K562 (cell line): ENCODE data around the gene MND1. TPM values are rescaled to one million over a fixed set of nuclear protein-coding genes. Genes with fewer than 3 reads are reported as not detected.
A peak's percentile ranks its signal among the peaks of the same experiment; 100 is the strongest.

ENCODE experiments used
- ATAC-seq: fragments of 200-7000 bp; cut with Tn5 transposase; 3 replicates; pipeline ENCODE4 v1.9.1; 2020; ENCODE audit warnings: moderate library complexity
- BruUV-seq: library from RNA; stranded (reverse); fragments of 400-500 nt; replicated peaks from 2 replicates; lab custom pipeline; 2021; lab: Mats Ljungman, UMichigan
- CTCF ChIA-PET: fragments of 300-600 bp; formaldehyde crosslinking; extraction: SDS; loops from one replicate; lab custom pipeline; 2021; ENCODE audit warnings: low intra/inter-chr PET ratio; lab: Yijun Ruan, JAX
- POLR2A ChIA-PET: fragments of 300-600, 350-650 bp; sonication (Branson Sonifier 250); formaldehyde crosslinking; extraction: SDS; loops from one replicate; lab custom pipeline; 2021; ENCODE audit warnings: antibody characterized with exemption, inconsistent platforms; lab: Yijun Ruan, JAX
- DNase-seq, 4 experiments: peaks; one replicate each; pipeline versions ENCODE4 v3.0.0 to v3.0.0-alpha.2; 2011 to 2018; ENCODE audit warnings: low spot score in 3 of 4, mixed read lengths in 3 of 4; ENCODE audit errors: extremely low read depth in 1 of 4
- FAIRE-seq: peaks from 2 replicates; lab custom pipeline; 2011; peaks lifted over from hg19 to GRCh38; lab: Jason Lieb, UNC
- H2AFZ ChIP-seq: 2 replicates; pipeline ENCODE4 v1.6.0; 2011; ENCODE audit warnings: low read depth, low read length, control low read depth, inconsistent platforms
- H3K27ac ChIP-seq: fragments of 200-600 bp; 3 replicates; pipeline ENCODE4 v1.8.0; 2011; ENCODE audit warnings: low read depth, mild to moderate bottlenecking, control low read depth, inconsistent platforms, low read length, moderate library complexity, mixed read lengths; ENCODE audit errors: extremely low read depth
- H3K27me3 ChIP-seq, 2 experiments: fragments of 300-600 bp in 1 of 2; 2 replicates in 1 of 2; 3 replicates in 1 of 2; pipeline versions ENCODE4 v1.6.0 to v1.8.0; 2011; ENCODE audit warnings: inconsistent platforms in 2 of 2, low read length in 2 of 2, mild to moderate bottlenecking in 1 of 2, mixed read lengths in 1 of 2, moderate library complexity in 1 of 2; ENCODE audit not compliant: control insufficient read depth in 2 of 2, insufficient read depth in 2 of 2
- H3K36me3 ChIP-seq: fragments of 300-600 bp; 3 replicates; pipeline ENCODE4 v1.8.0; 2011; ENCODE audit warnings: mild to moderate bottlenecking, low read length, inconsistent platforms; ENCODE audit not compliant: control insufficient read depth, insufficient read depth
- H3K4me1 ChIP-seq, 2 experiments: fragments of 200-600 bp in 1 of 2; replicated peaks in 1 of 2; 2 replicates in 1 of 2; 3 replicates in 1 of 2; pipeline versions ENCODE4 v1.5.1 to v1.8.0; 2011; ENCODE audit warnings: inconsistent platforms in 2 of 2, low read length in 2 of 2, mild to moderate bottlenecking in 1 of 2, mixed read lengths in 1 of 2, moderate library complexity in 1 of 2; ENCODE audit not compliant: control insufficient read depth in 2 of 2, insufficient read depth in 2 of 2
- H3K4me2 ChIP-seq: 2 replicates; pipeline ENCODE4 v1.6.1; 2011; ENCODE audit warnings: low read length, control low read depth, inconsistent platforms, mixed read lengths; ENCODE audit not compliant: insufficient read depth
- H3K4me3 ChIP-seq: fragments of 200-600 bp; sonication (generic), shearing (Covaris generic); 2 replicates; pipeline ENCODE4 v1.5.1; 2016; ENCODE audit warnings: control low read depth, inconsistent platforms
- H3K79me2 ChIP-seq: fragments of 200-600 bp; 3 replicates; pipeline ENCODE4 v1.8.0; 2011; ENCODE audit warnings: low read length, inconsistent platforms; ENCODE audit not compliant: control insufficient read depth, insufficient read depth
- H3K9ac ChIP-seq, 2 experiments: 2 replicates each; pipeline versions ENCODE4 v1.6.0 to v1.6.1; 2011; ENCODE audit warnings: low read depth in 2 of 2, low read length in 2 of 2, control low read depth in 1 of 2, inconsistent platforms in 1 of 2, mild to moderate bottlenecking in 1 of 2, mixed read lengths in 1 of 2; ENCODE audit not compliant: insufficient read depth in 1 of 2
- H3K9me1 ChIP-seq: one replicate; pipeline ENCODE4 v1.6.0; 2011; ENCODE audit warnings: inconsistent platforms, mild to moderate bottlenecking, low read length, moderate library complexity; ENCODE audit not compliant: control insufficient read depth, insufficient read depth
- H3K9me3 ChIP-seq: replicated peaks from 2 replicates; pipeline ENCODE4 v1.5.1; 2011; ENCODE audit warnings: low read depth, low read length, inconsistent platforms; ENCODE audit not compliant: control insufficient read depth, insufficient read depth
- H4K20me1 ChIP-seq: replicated peaks from 2 replicates; pipeline ENCODE4 v1.6.1; 2011; ENCODE audit warnings: low read length, inconsistent platforms, mixed read lengths; ENCODE audit not compliant: control insufficient read depth, insufficient read depth
- FOXA3 ChIP-seq, 2 experiments: fragments of 450-650 bp in 1 of 2; sonication (generic) in 1 of 2; formaldehyde crosslinking; IDR thresholded peaks in 1 of 2; conservative IDR thresholded peaks in 1 of 2; 2 replicates each; pipeline versions ENCODE4 v1.4.0 to v1.8.0; 2020 to 2022; ENCODE audit warnings: mild to moderate bottlenecking in 2 of 2, missing genetic modification reagents in 1 of 2
- RBM22 ChIP-seq: fragments of 200-400 bp; formaldehyde crosslinking; IDR thresholded peaks from 2 replicates; pipeline ENCODE4 v1.6.1; 2018; ENCODE audit warnings: low read length, low read depth; ENCODE audit not compliant: poor library complexity, severe bottlenecking
- TRIM28 ChIP-seq: fragments of 450-650 bp; IDR thresholded peaks from 2 replicates; pipeline ENCODE4 v1.6.1; 2017
- XRCC5 ChIP-seq: fragments of 200-400 bp; formaldehyde crosslinking; IDR thresholded peaks from 2 replicates; pipeline ENCODE4 v1.6.1; 2017; ENCODE audit warnings: low read depth, mild to moderate bottlenecking, low read length
- ZNF134 ChIP-seq: fragments of 250-450 bp; sonication (Bioruptor Pico); conservative IDR thresholded peaks from 2 replicates; pipeline ENCODE4 v1.4.0; 2020
- ZNF3 ChIP-seq: fragments of 250-450 bp; sonication (Bioruptor Pico); IDR thresholded peaks from 2 replicates; pipeline ENCODE4 v1.5.0; 2021; ENCODE audit warnings: mild to moderate bottlenecking, moderate library complexity
- ZNF586 ChIP-seq: fragments of 450-650 bp; formaldehyde crosslinking; conservative IDR thresholded peaks from 2 replicates; pipeline ENCODE4 v1.4.0; 2020; ENCODE audit warnings: mild to moderate bottlenecking, moderate library complexity
- WGBS: fragments of 100-300 bp; shearing (Covaris generic); methylation state at CpG from one replicate; pipeline ENCODE4 v1.1.6; 2016; ENCODE audit warnings: low coverage, mixed read lengths; ENCODE audit not compliant: insufficient coverage; ENCODE audit errors: missing lambda C conversion rate; 5-methylcytosine and 5-hydroxymethylcytosine counted together
- in situ Hi-C: fragments of 300-500 bp; cut with MboI; formaldehyde crosslinking; loops from 4 replicates; pipeline ENCODE4 v1.15.0; 2018; ENCODE audit warnings: inconsistent platforms, mixed read lengths
- intact Hi-C: fragments of 100-400 bp; cut with micrococcal nuclease; formaldehyde crosslinking; loops from 2 replicates; pipeline ENCODE4 v1.14.2; 2022
- polyA plus RNA-seq, 8 experiments: library from polyadenylated mRNA; depleted of rRNA in 4 of 8; stranded (reverse) in 5 of 8; unstranded in 3 of 8; fragments of >200 nt; fragmentation: Nextera tagmentation in 2 of 8; fragmentation: Illumina TruSeq in 1 of 8; extraction: Ambion mirVana in 2 of 8; extraction: Trizol in 1 of 8; gene quantifications; 2 replicates each; pipeline versions ENCODE4 v1.2.1 to v1.2.3, GENCODE V29; 2011 to 2014; ENCODE audit warnings: inconsistent platforms in 1 of 8, missing spikeins in 1 of 8
- total RNA-seq, 7 experiments: library from RNA; depleted of rRNA in 6 of 7; stranded (reverse); fragments of >200 nt in 6 of 7; fragmentation: Illumina TruSeq in 2 of 7; extraction: Trizol in 2 of 7; gene quantifications; 2 replicates each; pipeline versions ENCODE4 v1.2.1 to v1.2.3, GENCODE V29; 2011 to 2021; ENCODE audit warnings: low replicate concordance in 1 of 7

The MND1 gene
- total and polyA plus RNA-seq, 9 of the 15 experiments (the other 6 are each of a cell fraction or from before 2014, with no cell fraction given): 35.3 to 94.1 (median 59.9) TPM

GRCh38 chr4:153421941-153422340 lies 77.5 kb downstream of the MND1 start:
- Histone ChIP-seq H3K27me3 (no peaks in the 10 kb centered on the region), H4K20me1 (no peaks in the 10 kb centered on the region), H3K9me3 (no peaks in the 10 kb centered on the region), H3K36me3 (no peaks in the 10 kb centered on the region), H3K79me2 (no peaks in the 10 kb centered on the region), H2AFZ (no peak overlapping the region), H3K27ac (no peak overlapping the region), H3K9ac (no peak overlapping the region), H3K4me2 (no peak overlapping the region), H3K4me1 (no peaks in the 10 kb centered on the region; a peak in 1 of 5 replicates), H3K9me1 (no peaks in the 10 kb centered on the region), H3K4me3 (no peak overlapping the region)
- in situ Hi-C loops: no loop called here
- BruUV-seq: no TSS peak
- WGBS: 72% methylated on average over 3 of the region's 3 CpGs
- ChIA-PET POLR2A (no interaction called here), CTCF (no interaction called here)
- DNase-seq (no peak), FAIRE-seq (peak; percentile 59), ATAC-seq (no peak)
- intact Hi-C loops: no loop called here
- no peak for TF ChIP-seq RBM22
- TF ChIP-seq ZNF586 (CRISPR knock-in tag): no peak
- no peak for TF ChIP-seq XRCC5
- TF ChIP-seq TRIM28: no peak
- TF ChIP-seq ZNF3 (CRISPR knock-in tag): no peak
- no peak for TF ChIP-seq ZNF134 (CRISPR knock-in tag)
- TF ChIP-seq FOXA3 (CRISPR knock-in tag; conservative IDR thresholded peaks at IDR 0.05 in 1 of 2, IDR thresholded peaks at IDR 0.05 in 1 of 2): no peak
- TF ChIP-seq, all 486 proteins: peak for 0
